ENCODE data around the gene PIGP. TPM values are rescaled to one million over a fixed set of nuclear protein-coding genes. Genes with fewer than 3 reads are reported as not detected.

The PIGP gene
- total and polyA plus RNA-seq, 9 of the 15 experiments (the other 6 are each of a cell fraction or from before 2014, with no cell fraction given), result 18.3 to 122 (median 35.6) TPM

DNA sequence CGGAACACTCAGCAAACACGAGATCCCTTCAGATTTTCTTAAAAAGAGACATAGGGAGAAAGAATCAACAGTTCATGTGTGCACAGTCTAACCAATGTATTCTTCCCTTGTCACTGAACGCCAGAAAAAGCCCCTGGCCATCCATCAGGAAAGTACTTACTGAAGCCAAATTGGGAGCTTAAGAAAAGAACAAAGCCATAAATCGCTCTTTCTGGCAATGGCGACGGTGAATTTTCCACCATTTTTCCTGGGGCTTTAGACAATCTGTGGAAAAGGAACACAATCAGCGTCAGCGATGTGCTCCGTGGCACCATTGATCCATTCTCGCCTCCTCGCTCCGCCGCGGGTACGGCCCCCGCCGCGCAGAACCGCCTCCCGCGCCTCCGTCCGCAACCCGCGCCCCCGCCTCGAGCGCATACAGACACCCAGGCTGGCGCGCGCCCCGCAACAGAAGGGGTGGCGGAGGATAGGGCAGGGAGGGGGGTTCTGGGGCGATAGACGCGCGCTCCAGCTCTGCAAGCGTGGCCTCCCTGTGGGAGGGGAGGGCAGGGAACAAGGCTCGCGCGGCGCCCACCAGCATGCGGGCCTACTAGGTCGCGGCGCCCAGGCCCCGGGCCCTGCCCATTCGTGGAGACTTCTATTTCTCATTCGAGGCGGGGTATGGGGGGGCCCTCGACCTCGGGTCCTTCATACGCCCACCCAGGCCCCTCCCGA, 440 bp downstream of the PIGP start (continued):
- TF ChIP-seq, protein P1, sequence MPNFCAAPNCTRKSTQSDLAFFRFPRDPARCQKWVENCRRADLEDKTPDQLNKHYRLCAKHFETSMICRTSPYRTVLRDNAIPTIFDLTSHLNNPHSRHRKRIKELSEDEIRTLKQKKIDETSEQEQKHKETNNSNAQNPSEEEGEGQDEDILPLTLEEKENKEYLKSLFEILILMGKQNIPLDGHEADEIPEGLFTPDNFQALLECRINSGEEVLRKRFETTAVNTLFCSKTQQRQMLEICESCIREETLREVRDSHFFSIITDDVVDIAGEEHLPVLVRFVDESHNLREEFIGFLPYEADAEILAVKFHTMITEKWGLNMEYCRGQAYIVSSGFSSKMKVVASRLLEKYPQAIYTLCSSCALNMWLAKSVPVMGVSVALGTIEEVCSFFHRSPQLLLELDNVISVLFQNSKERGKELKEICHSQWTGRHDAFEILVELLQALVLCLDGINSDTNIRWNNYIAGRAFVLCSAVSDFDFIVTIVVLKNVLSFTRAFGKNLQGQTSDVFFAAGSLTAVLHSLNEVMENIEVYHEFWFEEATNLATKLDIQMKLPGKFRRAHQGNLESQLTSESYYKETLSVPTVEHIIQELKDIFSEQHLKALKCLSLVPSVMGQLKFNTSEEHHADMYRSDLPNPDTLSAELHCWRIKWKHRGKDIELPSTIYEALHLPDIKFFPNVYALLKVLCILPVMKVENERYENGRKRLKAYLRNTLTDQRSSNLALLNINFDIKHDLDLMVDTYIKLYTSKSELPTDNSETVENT (CRISPR knock-in tag; IDR thresholded peaks at IDR 0.05), result 0 out of 2 replicates have a peak, but pooled peaks have one; percentile 4
- TF ChIP-seq ZNF41 (CRISPR knock-in tag; conservative IDR thresholded peaks at IDR 0.05) (no peak), GTF2E2 (tag; IDR thresholded peaks at IDR 0.05) (peak; percentile 93), EGR1 (conservative IDR thresholded peaks at IDR 0.05) (peak; percentile 76), ZNF384 (IDR thresholded peaks at IDR 0.05; ENCODE audit: low read depth, low read length) (no peak), ZKSCAN8 (CRISPR knock-in tag; IDR thresholded peaks at IDR 0.05) (no peak), E2F3 (CRISPR knock-in tag; IDR thresholded peaks at IDR 0.05) (0 out of 2 replicates have a peak, but pooled peaks have one; percentile 41), ZNF79 (CRISPR knock-in tag; IDR thresholded peaks at IDR 0.05; ENCODE audit: low read depth) (no peak), MTA1 (IDR thresholded peaks at IDR 0.05; ENCODE audit: borderline replicate concordance) (no peak), KLF1 (tag; IDR thresholded peaks at IDR 0.05) (no peak), FOXJ2 (tag; IDR thresholded peaks at IDR 0.05) (no peak), POLR2B (IDR thresholded peaks at IDR 0.05; ENCODE audit: low read depth, partially characterized antibody) (peak; percentile 67), MYC (IDR thresholded peaks at IDR 0.05; ENCODE audit: low read depth, low read length) (peak; percentile 56), MYC (CRISPR knock-in tag; IDR thresholded peaks at IDR 0.05; ENCODE audit: borderline replicate concordance, low read depth) (0 out of 2 replicates have a peak, but pooled peaks have one; percentile 69), NFRKB (IDR thresholded peaks at IDR 0.05; ENCODE audit: low read depth) (peak; percentile 71)
- TF ChIP-seq, protein P2, sequence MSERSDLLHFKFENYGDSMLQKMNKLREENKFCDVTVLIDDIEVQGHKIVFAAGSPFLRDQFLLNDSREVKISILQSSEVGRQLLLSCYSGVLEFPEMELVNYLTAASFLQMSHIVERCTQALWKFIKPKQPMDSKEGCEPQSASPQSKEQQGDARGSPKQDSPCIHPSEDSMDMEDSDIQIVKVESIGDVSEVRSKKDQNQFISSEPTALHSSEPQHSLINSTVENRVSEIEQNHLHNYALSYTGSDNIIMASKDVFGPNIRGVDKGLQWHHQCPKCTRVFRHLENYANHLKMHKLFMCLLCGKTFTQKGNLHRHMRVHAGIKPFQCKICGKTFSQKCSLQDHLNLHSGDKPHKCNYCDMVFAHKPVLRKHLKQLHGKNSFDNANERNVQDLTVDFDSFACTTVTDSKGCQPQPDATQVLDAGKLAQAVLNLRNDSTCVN (CRISPR knock-in tag; IDR thresholded peaks at IDR 0.05), result 0 out of 2 replicates have a peak, but pooled peaks have one; percentile 83
- TF ChIP-seq, protein P3, sequence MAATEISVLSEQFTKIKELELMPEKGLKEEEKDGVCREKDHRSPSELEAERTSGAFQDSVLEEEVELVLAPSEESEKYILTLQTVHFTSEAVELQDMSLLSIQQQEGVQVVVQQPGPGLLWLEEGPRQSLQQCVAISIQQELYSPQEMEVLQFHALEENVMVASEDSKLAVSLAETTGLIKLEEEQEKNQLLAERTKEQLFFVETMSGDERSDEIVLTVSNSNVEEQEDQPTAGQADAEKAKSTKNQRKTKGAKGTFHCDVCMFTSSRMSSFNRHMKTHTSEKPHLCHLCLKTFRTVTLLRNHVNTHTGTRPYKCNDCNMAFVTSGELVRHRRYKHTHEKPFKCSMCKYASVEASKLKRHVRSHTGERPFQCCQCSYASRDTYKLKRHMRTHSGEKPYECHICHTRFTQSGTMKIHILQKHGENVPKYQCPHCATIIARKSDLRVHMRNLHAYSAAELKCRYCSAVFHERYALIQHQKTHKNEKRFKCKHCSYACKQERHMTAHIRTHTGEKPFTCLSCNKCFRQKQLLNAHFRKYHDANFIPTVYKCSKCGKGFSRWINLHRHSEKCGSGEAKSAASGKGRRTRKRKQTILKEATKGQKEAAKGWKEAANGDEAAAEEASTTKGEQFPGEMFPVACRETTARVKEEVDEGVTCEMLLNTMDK (IDR thresholded peaks at IDR 0.05; ENCODE audit: borderline replicate concordance, insufficient read depth, low read depth, low read length, poor library complexity, severe bottlenecking), result no peak
- TF ChIP-seq, protein P4, sequence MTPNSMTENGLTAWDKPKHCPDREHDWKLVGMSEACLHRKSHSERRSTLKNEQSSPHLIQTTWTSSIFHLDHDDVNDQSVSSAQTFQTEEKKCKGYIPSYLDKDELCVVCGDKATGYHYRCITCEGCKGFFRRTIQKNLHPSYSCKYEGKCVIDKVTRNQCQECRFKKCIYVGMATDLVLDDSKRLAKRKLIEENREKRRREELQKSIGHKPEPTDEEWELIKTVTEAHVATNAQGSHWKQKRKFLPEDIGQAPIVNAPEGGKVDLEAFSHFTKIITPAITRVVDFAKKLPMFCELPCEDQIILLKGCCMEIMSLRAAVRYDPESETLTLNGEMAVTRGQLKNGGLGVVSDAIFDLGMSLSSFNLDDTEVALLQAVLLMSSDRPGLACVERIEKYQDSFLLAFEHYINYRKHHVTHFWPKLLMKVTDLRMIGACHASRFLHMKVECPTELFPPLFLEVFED (CRISPR knock-in tag; conservative IDR thresholded peaks at IDR 0.05), result 0 out of 2 replicates have a peak, but pooled peaks have one; percentile 62

Measured in K562 (cell line).